Keratinocyte (primary cell): Measurements from ENCODE around the gene GRIA3.

Experiments used
- EZH2 ChIP-seq: IDR thresholded peaks from one replicate; pipeline ENCODE4 v1.6.1; 2012; ENCODE audit warnings: inconsistent platforms, mild to moderate bottlenecking, low read length, moderate library complexity
- TF ChIP-seq, protein P1 (sequence below), 3 experiments: IDR thresholded peaks in 1 of 3; conservative IDR thresholded peaks in 1 of 3; optimal IDR thresholded peaks in 1 of 3; 2 replicates in 2 of 3; 3 replicates in 1 of 3; pipeline versions ENCODE3 to v1.5.1; 2011; ENCODE audit warnings: low read length in 3 of 3, mild to moderate bottlenecking in 3 of 3, moderate library complexity in 2 of 3, control low read depth in 1 of 3, inconsistent platforms in 1 of 3; ENCODE audit not compliant: insufficient read depth in 2 of 3; ENCODE audit errors: extremely low read depth in 1 of 3

GRCh38 chrX:123455693-123456092, 271.6 kb downstream of the GRIA3 start:
- TF ChIP-seq, protein P1, sequence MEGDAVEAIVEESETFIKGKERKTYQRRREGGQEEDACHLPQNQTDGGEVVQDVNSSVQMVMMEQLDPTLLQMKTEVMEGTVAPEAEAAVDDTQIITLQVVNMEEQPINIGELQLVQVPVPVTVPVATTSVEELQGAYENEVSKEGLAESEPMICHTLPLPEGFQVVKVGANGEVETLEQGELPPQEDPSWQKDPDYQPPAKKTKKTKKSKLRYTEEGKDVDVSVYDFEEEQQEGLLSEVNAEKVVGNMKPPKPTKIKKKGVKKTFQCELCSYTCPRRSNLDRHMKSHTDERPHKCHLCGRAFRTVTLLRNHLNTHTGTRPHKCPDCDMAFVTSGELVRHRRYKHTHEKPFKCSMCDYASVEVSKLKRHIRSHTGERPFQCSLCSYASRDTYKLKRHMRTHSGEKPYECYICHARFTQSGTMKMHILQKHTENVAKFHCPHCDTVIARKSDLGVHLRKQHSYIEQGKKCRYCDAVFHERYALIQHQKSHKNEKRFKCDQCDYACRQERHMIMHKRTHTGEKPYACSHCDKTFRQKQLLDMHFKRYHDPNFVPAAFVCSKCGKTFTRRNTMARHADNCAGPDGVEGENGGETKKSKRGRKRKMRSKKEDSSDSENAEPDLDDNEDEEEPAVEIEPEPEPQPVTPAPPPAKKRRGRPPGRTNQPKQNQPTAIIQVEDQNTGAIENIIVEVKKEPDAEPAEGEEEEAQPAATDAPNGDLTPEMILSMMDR (optimal IDR thresholded peaks at IDR 0.05 in 1 of 3, IDR thresholded peaks at IDR 0.05 in 1 of 3, conservative IDR thresholded peaks at IDR 0.05 in 1 of 3; ENCODE audit: extremely low read depth in 1 of 3, insufficient read depth in 2 of 3, low read length in 3 of 3), result no peak
- no peak for TF ChIP-seq EZH2
